CD4-positive, CD25-positive, alpha-beta regulatory T cell (primary cell): Measurements from ENCODE around the gene MED10. TPM values are rescaled to one million over a fixed set of nuclear protein-coding genes. Genes with fewer than 3 reads are reported as not detected.

Experiments used
- ATAC-seq, 2 donors: fragments of 150-1000 bp; cut with Tn5 transposase; one replicate each; pipeline ENCODE4 v1.10.0; 2021; ENCODE audit warnings: low read depth in 2 of 2, moderate number of reproducible peaks in 2 of 2, moderate library complexity in 1 of 2
- DNase-seq, 3 donors: peaks; one replicate each; pipeline versions ENCODE4 v3.0.0 to v3.0.0-alpha.2; 2012 to 2022; ENCODE audit warnings: mixed read lengths in 1 of 3
- H3K27ac ChIP-seq: one replicate; pipeline ENCODE4 v1.7.0; 2013; ENCODE audit warnings: mild to moderate bottlenecking, low read length; ENCODE audit not compliant: insufficient read depth, poor library complexity, severe bottlenecking
- H3K27me3 ChIP-seq: one replicate; pipeline ENCODE4 v1.7.0; 2013; ENCODE audit warnings: low read length; ENCODE audit not compliant: control insufficient read depth, insufficient read depth
- H3K36me3 ChIP-seq: one replicate; pipeline ENCODE4 v1.7.0; 2013; ENCODE audit warnings: mild to moderate bottlenecking, low read length, moderate library complexity; ENCODE audit not compliant: control insufficient read depth, insufficient read depth
- H3K4me1 ChIP-seq: 2 replicates; pipeline ENCODE4 v1.7.0; 2013; ENCODE audit warnings: mild to moderate bottlenecking, low read length; ENCODE audit not compliant: insufficient read depth, control insufficient read depth, poor library complexity, severe bottlenecking
- H3K4me3 ChIP-seq: one replicate; pipeline ENCODE4 v1.7.0; 2013; ENCODE audit warnings: low read depth, mild to moderate bottlenecking, low read length, moderate library complexity
- H3K9me3 ChIP-seq, 2 experiments: 1 replicate in 1 of 2; 2 replicates in 1 of 2; pipeline ENCODE4 v1.7.0; 2013; ENCODE audit warnings: low read length in 2 of 2, mild to moderate bottlenecking in 1 of 2, moderate library complexity in 1 of 2; ENCODE audit not compliant: control insufficient read depth in 2 of 2
- H3K27ac Mint-ChIP-seq, 3 donors: one replicate each; pipeline ENCODE4 v1.8.0; 2020 to 2022; ENCODE audit warnings: mild to moderate bottlenecking in 3 of 3, mixed read lengths in 3 of 3, moderate library complexity in 2 of 3
- H3K27me3 Mint-ChIP-seq: one replicate; pipeline ENCODE4 v1.8.0; 2022; ENCODE audit warnings: mild to moderate bottlenecking, mixed read lengths
- H3K36me3 Mint-ChIP-seq: one replicate; pipeline ENCODE4 v1.8.0; 2020; ENCODE audit warnings: mixed read lengths
- H3K4me1 Mint-ChIP-seq, 4 donors: one replicate each; pipeline ENCODE4 v1.8.0; 2020 to 2022; ENCODE audit warnings: mixed read lengths in 4 of 4, mild to moderate bottlenecking in 1 of 4
- H3K4me3 Mint-ChIP-seq, 4 donors: one replicate each; pipeline ENCODE4 v1.8.0; 2020 to 2022; ENCODE audit warnings: mild to moderate bottlenecking in 4 of 4, mixed read lengths in 4 of 4, moderate library complexity in 3 of 4
- H3K9me3 Mint-ChIP-seq, 7 donors: one replicate each; pipeline ENCODE4 v1.8.0; 2020 to 2022; ENCODE audit warnings: mixed read lengths in 7 of 7, mild to moderate bottlenecking in 3 of 7, moderate library complexity in 2 of 7
- polyA plus RNA-seq, 4 donors: library from polyadenylated mRNA; unstranded; fragments of 300-500 nt; fragmentation: Illumina TruSeq; gene quantifications; one replicate each; pipeline ENCODE4 v1.2.3, GENCODE V29; 2021
- total RNA-seq: library from RNA; stranded (reverse); gene quantifications from one replicate; pipeline ENCODE4 v1.2.3, GENCODE V29; 2022

The MED10 gene
- total and polyA plus RNA-seq, 5 donors from 2014 or later = 66.8 to 126 (median 101) TPM

DNA sequence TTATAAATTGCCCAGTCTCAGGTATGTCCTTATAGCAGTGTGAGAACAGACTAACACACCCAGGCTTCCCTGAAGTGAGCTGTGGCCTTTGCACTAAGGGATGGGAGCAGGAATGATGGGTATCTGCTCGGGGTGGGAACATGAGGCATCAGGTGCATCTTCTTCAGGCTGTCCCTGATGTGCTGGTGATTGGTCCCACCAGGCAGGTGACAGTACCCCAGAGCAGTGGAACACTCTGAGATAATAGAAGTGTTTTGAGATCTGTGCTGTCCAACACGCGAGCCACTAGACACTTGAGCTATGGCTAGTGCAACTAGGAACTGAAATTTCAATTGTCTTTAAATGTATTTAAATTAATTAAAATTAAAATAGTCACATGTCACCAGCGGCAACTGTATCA is 12.8 kb upstream of the MED10 start:
- DNase-seq (no peak), ATAC-seq (no peak)
- Mint-ChIP-seq H3K36me3 (no peaks in the 10 kb centered on the region), H3K4me1 (peaks cover 0 to 2% (median 0%) of the 10 kb centered on the region in 4 donors), H3K27me3 (peaks cover 27% of the 10 kb centered on the region), H3K4me3 (no peak overlapping the region), H3K27ac (no peak overlapping the region), H3K9me3 (peaks cover 0 to 7% (median 0%) of the 10 kb centered on the region in 7 donors)
- no peaks in the 10 kb centered on the region for H3K36me3 ChIP-seq
- no peaks in the 10 kb centered on the region for H3K27me3 ChIP-seq
- H3K9me3 ChIP-seq = no peaks in the 10 kb centered on the region
- H3K4me3 ChIP-seq = no peak overlapping the region
- peaks cover 4% of the 10 kb centered on the region for H3K4me1 ChIP-seq
- no peak overlapping the region for H3K27ac ChIP-seq

DNA sequence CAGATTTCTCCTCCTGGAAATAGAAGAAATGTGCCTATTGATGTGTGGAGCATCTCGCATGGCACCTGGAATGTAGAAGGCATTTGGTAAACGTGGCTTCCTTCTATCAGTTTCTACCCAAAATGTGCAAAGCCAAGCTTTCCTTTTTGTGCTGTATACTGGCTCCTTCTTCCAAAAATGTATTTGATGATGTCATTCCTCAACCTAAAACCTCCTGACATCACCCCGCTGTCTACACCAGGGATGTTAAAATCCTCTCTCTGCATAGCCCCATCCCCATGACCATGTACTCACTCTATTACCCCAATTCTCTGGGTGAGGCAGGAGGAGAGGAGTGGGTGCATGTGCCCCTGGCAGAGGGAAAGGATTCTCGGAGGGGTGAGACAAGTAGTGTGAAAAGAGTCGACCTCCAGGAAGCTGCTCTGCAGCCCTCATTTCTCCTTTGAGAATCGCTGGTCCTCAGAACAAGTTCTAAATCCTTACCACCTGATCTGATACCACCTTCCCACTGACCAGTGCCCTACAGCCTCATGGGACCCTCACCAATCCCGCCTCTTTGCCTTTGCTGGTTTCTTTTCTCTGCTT is 11.7 kb upstream of the MED10 start:
- Mint-ChIP-seq H3K27me3 (peaks cover 30% of the 10 kb centered on the region), H3K4me1 (peaks cover 0 to 2% (median 0%) of the 10 kb centered on the region in 4 donors), H3K9me3 (peaks cover 0 to 8% (median 0%) of the 10 kb centered on the region in 7 donors), H3K4me3 (no peak overlapping the region), H3K27ac (no peak overlapping the region), H3K36me3 (no peaks in the 10 kb centered on the region)
- H3K27me3 ChIP-seq = no peaks in the 10 kb centered on the region
- no peaks in the 10 kb centered on the region for H3K36me3 ChIP-seq
- H3K9me3 ChIP-seq = no peaks in the 10 kb centered on the region
- DNase-seq (no peak), ATAC-seq (no peak)
- H3K4me3 ChIP-seq = no peak overlapping the region
- no peak overlapping the region for H3K27ac ChIP-seq
- peaks cover 4% of the 10 kb centered on the region for H3K4me1 ChIP-seq

DNA sequence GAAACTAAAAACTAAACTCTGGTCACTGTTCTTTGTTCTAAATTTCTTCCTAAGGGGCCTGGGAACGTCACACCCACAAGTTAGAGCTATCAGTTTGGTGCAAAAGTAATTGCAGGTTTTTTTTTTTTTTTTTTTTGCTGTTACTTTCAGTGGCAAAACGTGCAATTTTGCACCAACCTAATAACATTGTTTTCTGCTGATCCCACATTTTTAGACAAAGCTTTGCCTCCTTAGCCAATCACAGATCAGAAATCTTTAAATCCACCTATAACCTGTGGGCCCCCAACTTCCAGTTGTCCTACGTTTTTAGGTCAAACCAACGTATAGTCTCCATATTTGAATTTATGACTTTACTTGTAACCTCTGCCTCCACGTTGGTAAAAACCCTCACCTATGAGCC is 11.1 kb upstream of the MED10 start:
- DNase-seq (no peak), ATAC-seq (no peak)
- peaks cover 4% of the 10 kb centered on the region for H3K4me1 ChIP-seq
- H3K9me3 ChIP-seq = no peaks in the 10 kb centered on the region
- no peak overlapping the region for H3K27ac Mint-ChIP-seq
- no peaks in the 10 kb centered on the region for H3K27me3 ChIP-seq
- H3K36me3 Mint-ChIP-seq = no peaks in the 10 kb centered on the region
- H3K4me3 ChIP-seq = no peak overlapping the region
- no peak overlapping the region for H3K4me3 Mint-ChIP-seq
- H3K4me1 Mint-ChIP-seq = peaks cover 0 to 2% (median 0%) of the 10 kb centered on the region in 4 donors
- peaks cover 33% of the 10 kb centered on the region for H3K27me3 Mint-ChIP-seq
- no peaks in the 10 kb centered on the region for H3K36me3 ChIP-seq
- peaks cover 0 to 8% (median 0%) of the 10 kb centered on the region in 7 donors for H3K9me3 Mint-ChIP-seq
- no peak overlapping the region for H3K27ac ChIP-seq

DNA sequence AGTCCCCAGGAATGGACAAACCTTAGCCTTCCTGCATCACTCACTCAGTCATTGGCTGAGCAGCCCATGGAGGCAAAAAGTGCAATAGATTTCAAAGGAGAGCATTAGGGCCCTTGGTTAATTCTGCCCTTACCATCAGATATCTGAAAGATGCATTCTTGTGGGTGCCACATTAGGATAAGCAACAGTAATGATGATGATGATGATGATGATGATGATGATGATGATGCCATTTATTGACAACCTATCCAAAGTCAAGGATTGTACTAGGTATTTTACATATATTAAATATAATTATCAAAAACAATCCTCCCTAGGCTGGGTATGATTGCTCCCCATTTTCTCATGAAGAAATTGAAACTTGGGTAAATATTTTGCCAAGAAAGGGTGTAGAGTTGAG is 9.6 kb upstream of the MED10 start:
- H3K9me3 Mint-ChIP-seq = peaks cover 0 to 8% (median 0%) of the 10 kb centered on the region in 7 donors
- H3K27me3 ChIP-seq = peaks cover 6% of the 10 kb centered on the region

DNA sequence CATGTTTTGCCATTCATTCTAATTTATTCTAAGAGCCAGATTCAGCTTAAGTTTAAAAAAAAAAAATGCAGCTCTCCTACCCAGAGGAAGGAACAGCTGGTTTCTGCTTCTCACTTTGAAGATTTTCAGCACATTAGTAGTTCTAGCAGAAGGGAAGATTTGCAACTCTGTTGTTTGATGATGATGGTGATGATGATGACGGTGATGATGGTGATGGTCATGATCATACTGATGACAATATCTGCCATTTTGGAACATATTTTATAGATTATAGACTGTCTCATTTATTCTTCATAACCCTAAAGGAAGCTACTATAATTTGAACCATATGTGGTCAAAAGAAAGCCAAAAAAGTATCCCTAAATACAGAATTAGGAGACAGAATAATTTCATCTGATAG is 7.9 kb upstream of the MED10 start:
- H3K27me3 ChIP-seq = peaks cover 6% of the 10 kb centered on the region
- H3K4me1 ChIP-seq = no peaks in the 10 kb centered on the region
- ATAC-seq (no peak), DNase-seq (no peak)
- no peaks in the 10 kb centered on the region for H3K4me1 Mint-ChIP-seq
- no peak overlapping the region for H3K27ac Mint-ChIP-seq
- H3K27ac ChIP-seq = no peak overlapping the region
- no peaks in the 10 kb centered on the region for H3K36me3 Mint-ChIP-seq
- no peaks in the 10 kb centered on the region for H3K9me3 ChIP-seq
- no peak overlapping the region for H3K4me3 ChIP-seq
- H3K27me3 Mint-ChIP-seq = peaks cover 46% of the 10 kb centered on the region
- H3K4me3 Mint-ChIP-seq = no peak overlapping the region
- peaks cover 0 to 8% (median 0%) of the 10 kb centered on the region in 7 donors for H3K9me3 Mint-ChIP-seq
- no peaks in the 10 kb centered on the region for H3K36me3 ChIP-seq

More for the DNA sequence above, 9.6 kb upstream of the MED10 start:
- Histone ChIP-seq H3K4me1 (no peaks in the 10 kb centered on the region), H3K4me3 (no peak overlapping the region), H3K36me3 (no peaks in the 10 kb centered on the region), H3K9me3 (no peaks in the 10 kb centered on the region), H3K27ac (no peak overlapping the region)
- ATAC-seq (no peak), DNase-seq (no peak)
- Mint-ChIP-seq H3K27me3 (peaks cover 39% of the 10 kb centered on the region), H3K4me1 (no peaks in the 10 kb centered on the region), H3K36me3 (no peaks in the 10 kb centered on the region), H3K4me3 (no peak overlapping the region), H3K27ac (no peak overlapping the region)

DNA sequence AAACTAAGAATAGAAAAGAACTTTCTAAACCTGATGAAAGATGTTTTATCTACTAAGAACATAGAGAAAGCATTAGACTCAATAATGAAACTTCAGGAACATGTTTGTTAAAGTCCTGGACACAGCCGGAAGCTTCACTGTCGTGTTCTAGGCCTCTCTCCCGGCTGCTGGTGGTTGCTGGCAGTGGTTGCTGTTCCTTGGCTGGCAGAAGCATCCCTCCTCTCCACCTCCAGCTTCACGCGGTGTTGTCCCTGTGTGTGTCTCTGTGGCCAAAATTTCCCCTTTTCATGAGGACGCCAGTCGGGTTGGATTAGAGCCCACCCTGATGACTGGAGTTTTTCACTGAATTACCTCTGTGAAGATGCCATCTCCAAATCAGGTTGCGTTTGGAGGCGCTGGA is 6.5 kb upstream of the MED10 start:
- no peaks in the 10 kb centered on the region for H3K4me1 ChIP-seq
- peaks cover 40% of the 10 kb centered on the region for H3K27me3 Mint-ChIP-seq

DNA sequence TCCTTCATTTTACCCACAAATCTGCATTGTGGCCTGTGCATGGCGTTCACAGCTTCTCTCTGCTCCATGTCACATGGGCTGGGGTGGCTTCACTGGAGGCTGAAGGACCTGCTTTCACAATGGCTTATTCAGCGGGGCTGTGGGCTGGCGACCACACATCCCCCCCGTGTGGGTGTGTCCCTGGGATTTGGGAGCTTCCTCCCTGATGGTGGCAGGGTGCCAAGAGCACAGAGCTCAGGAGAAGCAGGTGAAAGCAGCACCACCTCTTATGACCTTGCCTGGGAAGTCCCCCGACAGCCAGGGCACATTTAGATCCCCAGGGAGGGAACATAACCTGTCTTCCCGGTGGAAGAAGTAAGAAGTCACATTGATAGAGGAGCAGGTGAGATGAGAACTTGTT is 5.0 kb upstream of the MED10 start:
- Mint-ChIP-seq H3K9me3 (peaks cover 0 to 2% (median 0%) of the 10 kb centered on the region in 7 donors), H3K36me3 (peaks cover 4% of the 10 kb centered on the region), H3K27ac (no peak overlapping the region), H3K4me1 (peaks cover 6 to 10% (median 7%) of the 10 kb centered on the region in 4 donors), H3K27me3 (peaks cover 35% of the 10 kb centered on the region), H3K4me3 (peak overlapping the region in 1 of 4 donors; percentile 35)
- no peak for ATAC-seq
- Histone ChIP-seq H3K36me3 (no peaks in the 10 kb centered on the region), H3K27me3 (peaks cover 6% of the 10 kb centered on the region), H3K27ac (no peak overlapping the region), H3K9me3 (no peaks in the 10 kb centered on the region), H3K4me3 (no peak overlapping the region), H3K4me1 (peaks cover 9% of the 10 kb centered on the region)
- no peak for DNase-seq

More for the DNA sequence above, 6.5 kb upstream of the MED10 start:
- Histone ChIP-seq H3K27me3 (peaks cover 6% of the 10 kb centered on the region), H3K36me3 (no peaks in the 10 kb centered on the region), H3K9me3 (no peaks in the 10 kb centered on the region), H3K4me3 (no peak overlapping the region), H3K27ac (no peak overlapping the region)
- H3K27ac Mint-ChIP-seq = no peak overlapping the region
- ATAC-seq (no peak), DNase-seq (no peak)
- H3K4me3 Mint-ChIP-seq = no peak overlapping the region
- H3K4me1 Mint-ChIP-seq = no peaks in the 10 kb centered on the region
- peaks cover 0 to 2% (median 0%) of the 10 kb centered on the region in 7 donors for H3K9me3 Mint-ChIP-seq
- peaks cover 2% of the 10 kb centered on the region for H3K36me3 Mint-ChIP-seq

DNA sequence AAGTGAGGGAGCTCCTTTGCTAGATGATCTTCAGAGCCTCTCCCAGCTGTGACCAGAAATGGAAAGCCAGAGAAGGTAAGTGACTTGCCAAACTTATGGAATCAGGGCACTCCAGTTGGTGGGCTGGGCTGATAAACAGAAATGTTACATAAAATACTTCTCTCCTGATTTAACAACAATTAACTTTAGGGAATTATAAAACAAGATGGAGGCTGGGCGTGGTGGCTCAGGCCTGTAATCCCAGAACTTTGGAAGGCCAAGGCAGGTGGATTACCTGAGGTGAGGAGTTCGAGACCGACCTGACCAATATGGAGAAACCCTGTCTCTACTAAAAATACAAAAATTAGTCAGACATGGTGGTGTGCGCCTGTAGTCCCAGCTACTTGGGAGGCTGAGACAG is 899 bp upstream of the MED10 start:
- ATAC-seq (no peak), DNase-seq (no peak)
- Histone ChIP-seq H3K27ac (peak overlapping the region; percentile 82), H3K4me1 (peaks cover 36% of the 10 kb centered on the region), H3K27me3 (peaks cover 6% of the 10 kb centered on the region), H3K9me3 (no peaks in the 10 kb centered on the region), H3K4me3 (peak overlapping the region; percentile 82), H3K36me3 (peaks cover 28% of the 10 kb centered on the region)
- Mint-ChIP-seq H3K36me3 (peaks cover 21% of the 10 kb centered on the region), H3K4me3 (peak overlapping the region; percentile 94 to 100 (median 100)), H3K27ac (peak overlapping the region; percentile 91 to 99 (median 98)), H3K4me1 (peaks cover 29 to 46% (median 36%) of the 10 kb centered on the region in 4 donors), H3K27me3 (peaks cover 18% of the 10 kb centered on the region), H3K9me3 (peaks cover 0 to 2% (median 0%) of the 10 kb centered on the region in 7 donors)
